B cell (primary cell): ENCODE data around the gene CLDN7. TPM values are rescaled to one million over a fixed set of nuclear protein-coding genes. Genes with fewer than 3 reads are reported as not detected.

Experiments
- ATAC-seq: fragments of 200-7000 bp; cut with Tn5 transposase; one replicate; pipeline ENCODE4 v1.10.0; 2021; ENCODE audit warnings: low read depth, mild to moderate bottlenecking, moderate number of reproducible peaks, moderate library complexity
- CTCF ChIA-PET: fragments of 350-600 bp; sonication (Branson Sonifier 250); formaldehyde crosslinking; loops from one replicate; lab custom pipeline; 2021; ENCODE audit warnings: antibody characterized with exemption, inconsistent platforms; lab: Charles Lee
- POLR2A ChIA-PET: fragments of 350-600 bp; sonication (Branson Sonifier 250); formaldehyde crosslinking; loops from one replicate; lab custom pipeline; 2021; ENCODE audit warnings: antibody characterized with exemption; lab: Charles Lee
- DNase-seq: peaks from one replicate; pipeline ENCODE4 v3.0.0; 2013
- H2AFZ ChIP-seq: 2 replicates; pipeline ENCODE4 v1.6.1; 2012; ENCODE audit warnings: mild to moderate bottlenecking, low read depth, low read length; ENCODE audit not compliant: insufficient read depth, poor library complexity, severe bottlenecking
- H3K27ac ChIP-seq, 2 donors: 1 replicate in 1 of 2; 2 replicates in 1 of 2; pipeline ENCODE4 v1.5.1; 2012 to 2013; ENCODE audit warnings: low read length in 2 of 2, mild to moderate bottlenecking in 2 of 2, moderate library complexity in 1 of 2
- H3K27me3 ChIP-seq, 4 experiments: fragments of 200-600 bp in 1 of 4; sonication (generic) in 1 of 4; replicated peaks in 1 of 4; 1 replicate in 2 of 4; 2 replicates in 2 of 4; pipeline versions ENCODE4 v1.6.1 to v1.7.0; 2013 to 2016; ENCODE audit warnings: low read length in 3 of 4, mild to moderate bottlenecking in 2 of 4, mixed read lengths in 1 of 4, moderate library complexity in 1 of 4; ENCODE audit not compliant: insufficient read depth in 4 of 4, control insufficient read depth in 3 of 4; ENCODE audit errors: control extremely low read depth in 1 of 4
- H3K36me3 ChIP-seq, 2 experiments: replicated peaks in 1 of 2; 1 replicate in 1 of 2; 2 replicates in 1 of 2; pipeline versions ENCODE4 v1.6.1 to v1.7.1; 2013; ENCODE audit warnings: low read length in 1 of 2; ENCODE audit not compliant: insufficient read depth in 2 of 2, control insufficient read depth in 1 of 2; ENCODE audit errors: control extremely low read depth in 1 of 2, extremely low read depth in 1 of 2
- H3K4me1 ChIP-seq, 2 donors: fragments of 200-600 bp in 1 of 2; sonication (generic) in 1 of 2; 1 replicate in 1 of 2; 2 replicates in 1 of 2; pipeline versions ENCODE4 v1.5.1 to v1.6.1; 2013 to 2017; ENCODE audit warnings: low read length in 2 of 2; ENCODE audit not compliant: control insufficient read depth in 2 of 2, insufficient read depth in 2 of 2
- H3K4me2 ChIP-seq: replicated peaks from 2 replicates; pipeline ENCODE3; 2012; ENCODE audit warnings: mild to moderate bottlenecking, low read depth, low read length; ENCODE audit not compliant: poor library complexity, severe bottlenecking
- H3K4me3 ChIP-seq, 5 experiments: fragments of 200-600 bp in 1 of 5; sonication (generic) in 1 of 5; 1 replicate in 3 of 5; 2 replicates in 2 of 5; pipeline versions ENCODE4 v1.5.1 to v1.7.0; 2011 to 2016; ENCODE audit warnings: low read length in 4 of 5, mild to moderate bottlenecking in 4 of 5, low read depth in 2 of 5, control low read depth in 1 of 5, moderate library complexity in 1 of 5; ENCODE audit not compliant: insufficient read depth in 1 of 5; ENCODE audit errors: control extremely low read depth in 1 of 5, extremely low read depth in 1 of 5
- H3K79me2 ChIP-seq: fragments of 200-600 bp; sonication (generic); one replicate; pipeline ENCODE4 v1.6.0; 2016; ENCODE audit warnings: low read length; ENCODE audit not compliant: control insufficient read depth, insufficient read depth
- H3K9ac ChIP-seq: fragments of 200-600 bp; sonication (generic); 2 replicates; pipeline ENCODE4 v1.6.1; 2017; ENCODE audit warnings: mild to moderate bottlenecking, low read length, moderate library complexity
- H3K9me3 ChIP-seq, 3 donors: one replicate each; pipeline versions ENCODE4 v1.6.1 to v1.7.1; 2013; ENCODE audit warnings: low read length in 2 of 3; ENCODE audit not compliant: control insufficient read depth in 2 of 3, insufficient read depth in 1 of 3; ENCODE audit errors: control extremely low read depth in 1 of 3
- H4K20me1 ChIP-seq: 2 replicates; pipeline ENCODE4 v1.6.0; 2012; ENCODE audit warnings: mild to moderate bottlenecking, low read length; ENCODE audit not compliant: insufficient read depth, control insufficient read depth, poor library complexity, severe bottlenecking
- H3K27ac Mint-ChIP-seq: one replicate; pipeline ENCODE4 v1.8.0; 2021; ENCODE audit warnings: mixed read lengths
- H3K27me3 Mint-ChIP-seq: one replicate; pipeline ENCODE4 v1.8.0; 2021; ENCODE audit warnings: mixed read lengths
- H3K4me1 Mint-ChIP-seq: one replicate; pipeline ENCODE4 v1.8.0; 2021; ENCODE audit warnings: mixed read lengths
- H3K4me3 Mint-ChIP-seq: one replicate; pipeline ENCODE4 v1.8.0; 2021; ENCODE audit warnings: mixed read lengths
- H3K9me3 Mint-ChIP-seq: one replicate; pipeline ENCODE4 v1.8.0; 2022; ENCODE audit warnings: mixed read lengths; ENCODE audit not compliant: insufficient read depth
- EZH2 ChIP-seq: IDR thresholded peaks from 2 replicates; pipeline ENCODE4 v1.6.1; 2012; ENCODE audit warnings: borderline replicate concordance, low read depth, mild to moderate bottlenecking, moderate library complexity, low read length; ENCODE audit not compliant: insufficient read depth, poor library complexity, severe bottlenecking
- WGBS: methylation state at CpG from one replicate; pipeline ENCODE4 v1.1.5; 2013; ENCODE audit warnings: missing lambda C conversion rate; ENCODE audit not compliant: insufficient coverage; 5-methylcytosine and 5-hydroxymethylcytosine counted together
- intact Hi-C: fragments of 100-400 bp; cut with micrococcal nuclease; formaldehyde crosslinking; loops from one replicate; pipeline ENCODE4 v1.10.0; 2022
- polyA plus RNA-seq: library from polyadenylated mRNA; depleted of rRNA; stranded (reverse); fragments of >200 nt; gene quantifications from 2 replicates; pipeline ENCODE4 v1.2.3, GENCODE V29; 2012
- total RNA-seq, 2 donors: library from RNA; stranded (reverse); fragments of 120-200 nt in 1 of 2; gene quantifications; 1 replicate in 1 of 2; 2 replicates in 1 of 2; pipeline versions ENCODE4 v1.2.3 to v1.2.4, GENCODE V29; 2013 to 2022
- TF ChIP-seq, protein P1 (sequence below): fragments of 200-600 bp; IDR thresholded peaks from one replicate; pipeline ENCODE4 v1.8.0; 2022; ENCODE audit warnings: antibody characterized with exemption, mild to moderate bottlenecking

CLDN7 gene
- total and polyA plus RNA-seq, 2 donors (not counting 1 experiment from before 2014, with no cell fraction given), result 1.2 to 5.8 TPM

- DNase-seq (peak; percentile 63), ATAC-seq (peak; percentile 61)
- Histone ChIP-seq H3K4me3 (peak overlapping the region in 4 of 5 experiments; percentile 49 to 71 (median 60)), H3K4me1 (peaks cover 27 to 32% of the 10 kb centered on the region in 2 donors), H3K79me2 (no peaks in the 10 kb centered on the region), H3K27me3 (peaks cover 0 to 17% (median 8%) of the 10 kb centered on the region in 4 experiments), H2AFZ (peak overlapping the region; percentile 96), H3K27ac (peak overlapping the region in 1 of 2 donors; percentile 59), H3K4me2 (peak overlapping the region; percentile 99), H3K9me3 (peaks cover 0 to 4% (median 0%) of the 10 kb centered on the region in 3 donors), H4K20me1 (no peaks in the 10 kb centered on the region), H3K9ac (peak overlapping the region; percentile 66), H3K36me3 (peaks cover 6 to 26% of the 10 kb centered on the region in 2 experiments)
- H3K27me3 Mint-ChIP-seq, result peaks cover 15% of the 10 kb centered on the region
- H3K9me3 Mint-ChIP-seq, result no peaks in the 10 kb centered on the region
- H3K4me3 Mint-ChIP-seq, result peak overlapping the region; percentile 83
- intact Hi-C loops, result no loop called here
- H3K4me1 Mint-ChIP-seq, result peaks cover 27% of the 10 kb centered on the region
- H3K27ac Mint-ChIP-seq, result peak overlapping the region; percentile 50
- 11% methylated on average over 54 of the region's 54 CpGs for WGBS
- ChIA-PET POLR2A (no interaction called here), CTCF (no interaction called here)
- TF ChIP-seq, protein P1, sequence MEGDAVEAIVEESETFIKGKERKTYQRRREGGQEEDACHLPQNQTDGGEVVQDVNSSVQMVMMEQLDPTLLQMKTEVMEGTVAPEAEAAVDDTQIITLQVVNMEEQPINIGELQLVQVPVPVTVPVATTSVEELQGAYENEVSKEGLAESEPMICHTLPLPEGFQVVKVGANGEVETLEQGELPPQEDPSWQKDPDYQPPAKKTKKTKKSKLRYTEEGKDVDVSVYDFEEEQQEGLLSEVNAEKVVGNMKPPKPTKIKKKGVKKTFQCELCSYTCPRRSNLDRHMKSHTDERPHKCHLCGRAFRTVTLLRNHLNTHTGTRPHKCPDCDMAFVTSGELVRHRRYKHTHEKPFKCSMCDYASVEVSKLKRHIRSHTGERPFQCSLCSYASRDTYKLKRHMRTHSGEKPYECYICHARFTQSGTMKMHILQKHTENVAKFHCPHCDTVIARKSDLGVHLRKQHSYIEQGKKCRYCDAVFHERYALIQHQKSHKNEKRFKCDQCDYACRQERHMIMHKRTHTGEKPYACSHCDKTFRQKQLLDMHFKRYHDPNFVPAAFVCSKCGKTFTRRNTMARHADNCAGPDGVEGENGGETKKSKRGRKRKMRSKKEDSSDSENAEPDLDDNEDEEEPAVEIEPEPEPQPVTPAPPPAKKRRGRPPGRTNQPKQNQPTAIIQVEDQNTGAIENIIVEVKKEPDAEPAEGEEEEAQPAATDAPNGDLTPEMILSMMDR, result no peak
- no peak for TF ChIP-seq EZH2
These were observed 1.5 kb downstream of the CLDN7 start for GRCh38 chr17:7260651-7261378.

- Mint-ChIP-seq H3K9me3 (no peaks in the 10 kb centered on the region), H3K4me1 (peaks cover 27% of the 10 kb centered on the region), H3K27me3 (peaks cover 15% of the 10 kb centered on the region), H3K27ac (peak overlapping the region; percentile 37), H3K4me3 (peak overlapping the region; percentile 83)
- Histone ChIP-seq H4K20me1 (no peaks in the 10 kb centered on the region), H3K4me2 (peak overlapping the region; percentile 99), H3K9me3 (peaks cover 0 to 4% (median 0%) of the 10 kb centered on the region in 3 donors), H3K27me3 (peaks cover 0 to 17% (median 8%) of the 10 kb centered on the region in 4 experiments), H2AFZ (no peak overlapping the region), H3K36me3 (peaks cover 6 to 30% of the 10 kb centered on the region in 2 experiments), H3K4me3 (no peak overlapping the region), H3K79me2 (no peaks in the 10 kb centered on the region), H3K27ac (no peak overlapping the region), H3K4me1 (peaks cover 27 to 32% of the 10 kb centered on the region in 2 donors), H3K9ac (no peak overlapping the region)
- TF ChIP-seq, protein P1, result no peak
- no peak for TF ChIP-seq EZH2
- intact Hi-C loops, result no loop called here
- ChIA-PET CTCF (interaction anchor here (1.3 kb wide), 1 partner anchor 33 kb away, joined by 3 read pairs; no protein-coding TSS in a partner anchor), POLR2A (no interaction called here)
- DNase-seq (peak; percentile 25), ATAC-seq (no peak)
- WGBS, result 97% methylated on average over 3 of the region's 4 CpGs
These were observed 2.1 kb downstream of the CLDN7 start for GRCh38 chr17:7260151-7260550.
